ENCODE results near the gene SNRK.

DNA sequence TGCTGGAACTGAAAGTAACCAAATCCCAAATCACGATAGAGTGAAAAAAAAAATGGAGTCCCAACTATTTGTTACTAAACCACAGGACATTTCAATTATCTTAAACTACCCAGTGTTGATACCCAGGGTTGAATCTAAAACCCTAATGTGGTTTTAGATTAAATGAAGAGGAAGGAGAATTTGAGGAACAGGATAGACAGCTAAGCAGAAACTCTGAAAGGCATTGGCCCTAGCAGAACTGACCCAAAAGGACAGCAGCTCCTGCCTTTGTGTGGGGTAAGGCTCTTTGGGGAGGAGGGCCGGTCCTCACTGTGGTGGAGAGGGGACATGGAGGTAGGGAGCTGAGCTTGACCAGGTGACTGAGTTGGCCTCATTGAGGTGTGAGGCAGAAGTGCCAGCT, 30.7 kb upstream of the SNRK start:
- TF ChIP-seq, protein P1, sequence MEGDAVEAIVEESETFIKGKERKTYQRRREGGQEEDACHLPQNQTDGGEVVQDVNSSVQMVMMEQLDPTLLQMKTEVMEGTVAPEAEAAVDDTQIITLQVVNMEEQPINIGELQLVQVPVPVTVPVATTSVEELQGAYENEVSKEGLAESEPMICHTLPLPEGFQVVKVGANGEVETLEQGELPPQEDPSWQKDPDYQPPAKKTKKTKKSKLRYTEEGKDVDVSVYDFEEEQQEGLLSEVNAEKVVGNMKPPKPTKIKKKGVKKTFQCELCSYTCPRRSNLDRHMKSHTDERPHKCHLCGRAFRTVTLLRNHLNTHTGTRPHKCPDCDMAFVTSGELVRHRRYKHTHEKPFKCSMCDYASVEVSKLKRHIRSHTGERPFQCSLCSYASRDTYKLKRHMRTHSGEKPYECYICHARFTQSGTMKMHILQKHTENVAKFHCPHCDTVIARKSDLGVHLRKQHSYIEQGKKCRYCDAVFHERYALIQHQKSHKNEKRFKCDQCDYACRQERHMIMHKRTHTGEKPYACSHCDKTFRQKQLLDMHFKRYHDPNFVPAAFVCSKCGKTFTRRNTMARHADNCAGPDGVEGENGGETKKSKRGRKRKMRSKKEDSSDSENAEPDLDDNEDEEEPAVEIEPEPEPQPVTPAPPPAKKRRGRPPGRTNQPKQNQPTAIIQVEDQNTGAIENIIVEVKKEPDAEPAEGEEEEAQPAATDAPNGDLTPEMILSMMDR (IDR thresholded peaks at IDR 0.05 in 8 of 11, conservative IDR thresholded peaks at IDR 0.05 in 3 of 11): no peak
- TF ChIP-seq POLR2A (IDR thresholded peaks at IDR 0.05) (no peak), POLR2AphosphoS5 (IDR thresholded peaks at IDR 0.05) (no peak)
